T follicular helper cell (primary cell): ENCODE measurements around the gene YWHAH.

Source experiments
- DNase-seq: peaks from one replicate; pipeline ENCODE4 v3.0.0-alpha.2; 2020; ENCODE audit warnings: low read depth
- total RNA-seq, 2 experiments: gene quantifications; one replicate each; lab custom pipeline; 2026; lab: John Stamatoyannopoulos, UW

The YWHAH gene
- total RNA-seq, result 31.5 to 58.3 reads per million in 2 experiments

- DNase-seq, result peak; percentile 79
Measured at GRCh38 chr22:31943978-31944699, at the start of gene YWHAH. Gene YWHAH (plus strand): TSS chr22:31944535. CDS start chr22:31944734, 199 bp downstream.

- DNase-seq, result no peak
Measured at GRCh38 chr22:31895411-31896123, 48.8 kb upstream of the YWHAH start.

DNA sequence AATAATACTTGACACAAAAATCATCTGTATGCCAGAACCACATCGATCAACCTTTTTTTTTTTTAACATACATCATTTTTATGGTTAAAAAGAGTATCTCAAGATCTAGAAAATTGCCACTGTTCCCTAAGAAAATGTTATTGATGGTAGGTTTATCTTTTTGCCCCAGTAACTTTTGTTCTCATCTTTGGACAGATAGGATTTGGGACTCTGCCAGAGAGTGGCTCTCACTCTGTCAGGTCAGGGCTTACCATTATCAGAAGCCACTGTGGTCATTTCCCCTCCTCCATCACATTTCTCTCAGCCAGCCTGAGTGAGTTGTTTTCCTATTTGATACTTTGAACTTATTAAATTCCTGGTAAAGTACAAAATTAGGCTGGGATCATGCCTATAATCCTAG, 47.9 kb upstream of the YWHAH start:
- DNase-seq, result no peak

GRCh38 chr22:31897842-31898805, 46.2 kb upstream of the YWHAH start:
- DNase-seq, result no peak

DNA sequence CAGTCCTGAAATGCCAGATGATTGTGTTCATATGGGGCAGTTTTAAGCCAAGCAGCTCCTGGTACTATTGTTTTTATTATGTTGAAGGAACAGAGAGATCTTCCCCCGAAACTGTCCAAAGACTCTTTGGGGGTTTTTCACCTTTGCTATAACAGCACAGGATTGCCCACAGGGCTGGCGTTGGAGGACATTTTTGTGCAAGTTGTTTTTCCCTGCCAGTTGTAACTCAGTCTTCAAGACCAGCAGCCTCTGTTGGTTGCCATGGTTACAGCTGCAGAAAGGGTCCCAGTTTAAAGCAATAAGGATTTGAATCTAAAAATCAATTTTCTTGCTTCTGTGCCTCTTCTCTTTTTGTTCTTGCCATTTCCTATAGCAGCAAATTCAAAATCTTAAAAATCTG, 45.4 kb upstream of the YWHAH start:
- DNase-seq, result no peak

DNA sequence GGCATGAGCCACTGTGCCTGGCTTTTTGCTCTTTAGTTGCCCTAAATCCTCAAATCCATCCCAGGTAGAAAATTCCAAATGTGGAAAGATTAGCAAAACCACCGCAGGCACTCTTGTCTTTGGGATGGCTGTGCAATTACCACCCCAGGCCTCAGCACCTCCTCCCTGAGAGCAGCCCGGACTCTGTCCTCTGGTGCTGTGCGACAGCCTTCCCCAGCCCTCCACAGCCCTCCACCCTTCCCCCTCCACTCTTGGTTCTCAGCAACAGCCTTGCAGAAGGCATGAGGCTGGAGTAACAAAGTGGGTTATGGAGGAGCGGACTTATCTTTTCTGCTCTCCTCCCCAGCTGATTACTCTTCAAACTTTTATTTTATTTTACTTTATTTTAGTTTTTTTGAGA, 44.7 kb upstream of the YWHAH start:
- DNase-seq, result no peak

GRCh38 chr22:31901388-31902137, 42.8 kb upstream of the YWHAH start:
- DNase-seq, result no peak

- DNase-seq, result no peak
Measured at GRCh38 chr22:31904651-31905050, 39.7 kb upstream of the YWHAH start.

DNA sequence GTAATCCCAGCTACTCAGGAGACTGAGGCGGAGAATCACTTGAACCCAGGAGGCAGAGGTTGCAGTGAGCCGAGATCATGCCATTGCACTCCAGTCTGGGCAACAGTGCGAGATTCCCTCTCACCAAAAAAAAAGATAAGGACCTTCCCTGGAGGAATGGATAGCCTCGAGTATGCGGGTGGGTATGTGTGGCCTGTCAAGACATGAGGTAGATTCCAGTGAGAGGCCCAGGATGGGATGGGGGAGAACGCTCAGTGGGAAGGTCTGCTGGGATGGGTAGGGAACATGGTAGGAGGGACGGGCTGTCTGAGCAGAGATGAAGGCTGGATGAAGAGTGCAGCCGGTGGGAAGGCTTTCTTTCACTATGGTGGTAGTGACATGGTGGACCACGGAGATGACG, 39.0 kb upstream of the YWHAH start:
- DNase-seq, result no peak

DNA sequence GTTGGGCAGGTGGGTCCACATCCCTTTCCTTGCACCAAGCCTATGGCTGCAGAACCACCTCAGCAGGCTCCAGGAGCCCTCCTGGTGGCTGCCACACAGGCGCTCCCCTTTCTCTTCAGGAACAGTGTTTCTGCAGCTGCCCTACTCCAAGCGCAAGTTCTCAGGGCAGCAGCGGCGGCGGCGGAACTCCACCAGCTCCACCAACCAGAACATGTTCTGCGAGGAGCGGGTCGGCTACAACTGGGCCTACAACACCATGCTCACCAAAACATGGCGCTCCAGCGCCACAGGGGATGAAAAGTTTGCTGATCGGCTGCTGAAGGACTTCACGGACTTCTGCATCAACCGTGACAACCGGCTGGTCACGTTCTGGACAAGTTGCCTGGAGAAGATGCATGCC, 38.2 kb upstream of the YWHAH start:
- no peak for DNase-seq

DNA sequence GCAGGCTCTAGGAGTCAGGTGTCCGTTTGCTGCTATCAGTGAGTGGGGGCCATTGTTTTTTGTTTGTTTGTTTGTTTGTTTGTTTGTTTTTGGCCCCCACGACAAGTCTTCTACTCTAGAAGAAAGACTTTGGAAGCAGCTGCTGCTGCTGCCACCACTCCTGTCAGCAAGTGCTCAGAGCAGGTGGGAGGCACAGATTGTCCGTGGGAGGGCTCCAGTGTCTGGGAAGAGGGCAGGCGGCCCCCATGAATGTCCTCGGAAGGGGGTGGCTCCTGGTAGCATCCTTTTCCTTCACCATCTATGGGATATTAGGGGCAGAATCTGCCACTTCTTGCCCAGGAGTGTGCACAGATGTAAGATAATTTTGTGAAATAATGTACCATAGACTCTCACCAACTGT, 37.8 kb upstream of the YWHAH start:
- no peak for DNase-seq

- no peak for DNase-seq
Measured at GRCh38 chr22:31909977-31910376, 34.4 kb upstream of the YWHAH start.

DNA sequence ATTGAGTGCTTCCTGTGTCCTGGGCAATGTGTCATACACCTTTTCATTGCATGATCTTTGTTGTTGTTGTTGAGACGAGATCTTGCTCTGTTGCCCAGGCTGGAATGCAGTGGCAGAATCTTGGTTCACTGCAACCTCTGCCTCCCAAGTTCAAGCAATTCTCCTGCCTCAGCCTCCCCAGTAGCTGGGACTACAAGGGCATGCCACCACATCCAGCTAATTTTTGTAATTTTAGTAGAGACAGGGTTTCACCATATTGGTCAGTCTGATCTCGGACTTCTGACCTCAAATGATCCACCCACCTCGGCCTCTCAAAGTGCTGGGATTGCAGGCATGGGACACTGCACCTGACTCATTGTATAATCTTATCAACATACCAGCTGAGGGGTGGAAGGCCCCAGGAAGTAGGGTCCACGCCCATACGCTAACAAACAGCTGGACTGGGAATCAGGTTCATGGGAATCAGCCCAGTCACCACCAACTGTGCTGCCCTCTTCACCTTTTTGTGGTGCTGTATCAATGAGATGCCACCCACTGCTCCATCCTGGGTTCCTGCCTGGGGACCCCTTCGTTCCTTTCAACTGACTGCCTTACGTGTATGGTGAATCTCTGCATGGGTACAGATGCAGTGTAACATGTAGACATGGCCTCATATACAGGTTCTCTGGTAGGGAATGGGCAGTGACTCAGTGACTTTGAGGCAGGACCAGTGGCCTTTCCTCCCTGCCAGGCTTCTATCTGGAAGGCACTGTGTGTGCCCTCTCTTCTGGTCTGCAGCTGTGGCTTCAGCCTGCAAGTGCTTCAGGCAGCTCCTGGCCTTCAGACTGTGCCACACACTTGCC, 32.5 kb upstream of the YWHAH start:
- no peak for DNase-seq

GRCh38 chr22:31912407-31912743, 32.0 kb upstream of the YWHAH start:
- DNase-seq, result no peak

DNA sequence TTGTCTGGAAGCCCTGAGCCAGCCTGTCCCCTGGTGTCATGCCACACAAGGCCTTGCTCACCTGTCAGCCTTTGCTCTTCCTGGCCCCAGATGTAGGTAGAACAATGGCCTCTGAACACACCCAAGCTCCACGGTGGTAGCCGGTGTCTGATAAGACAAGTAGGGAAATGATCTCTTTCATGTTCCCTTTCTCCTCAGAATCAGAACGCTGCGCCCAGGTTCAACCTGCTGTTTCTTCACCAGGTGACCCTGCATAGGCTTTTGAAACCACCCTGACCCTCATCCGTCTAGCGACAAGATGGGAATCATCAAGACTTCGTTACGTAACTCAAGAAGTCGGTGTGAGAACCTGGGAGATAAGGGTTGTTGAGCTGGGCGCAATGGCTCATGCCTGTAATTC, 28.7 kb upstream of the YWHAH start:
- no peak for DNase-seq

GRCh38 chr22:31917227-31917921, 27.0 kb upstream of the YWHAH start:
- no peak for DNase-seq

GRCh38 chr22:31919730-31920129, 24.6 kb upstream of the YWHAH start:
- DNase-seq, result no peak

DNA sequence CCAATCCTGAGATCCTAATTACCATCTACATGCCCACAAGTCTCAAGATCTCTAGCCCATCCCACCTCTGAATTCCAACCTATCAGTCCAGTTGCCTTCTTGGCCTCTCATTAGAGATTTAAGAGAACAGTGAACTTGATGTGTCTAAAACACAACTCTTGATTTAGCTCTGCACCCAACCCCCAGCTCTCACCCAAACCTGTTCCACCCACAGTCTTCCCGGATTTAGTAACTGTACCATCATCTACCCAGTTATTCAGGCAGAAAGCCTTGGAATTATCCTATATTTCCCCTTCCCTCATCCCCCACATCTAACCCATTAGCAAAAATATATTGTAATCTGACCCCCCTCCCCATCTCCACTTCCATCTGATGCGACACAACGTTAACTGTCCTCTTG, 24.0 kb upstream of the YWHAH start:
- no peak for DNase-seq

- no peak for DNase-seq
Measured at GRCh38 chr22:31921106-31921505, 23.2 kb upstream of the YWHAH start.

DNA sequence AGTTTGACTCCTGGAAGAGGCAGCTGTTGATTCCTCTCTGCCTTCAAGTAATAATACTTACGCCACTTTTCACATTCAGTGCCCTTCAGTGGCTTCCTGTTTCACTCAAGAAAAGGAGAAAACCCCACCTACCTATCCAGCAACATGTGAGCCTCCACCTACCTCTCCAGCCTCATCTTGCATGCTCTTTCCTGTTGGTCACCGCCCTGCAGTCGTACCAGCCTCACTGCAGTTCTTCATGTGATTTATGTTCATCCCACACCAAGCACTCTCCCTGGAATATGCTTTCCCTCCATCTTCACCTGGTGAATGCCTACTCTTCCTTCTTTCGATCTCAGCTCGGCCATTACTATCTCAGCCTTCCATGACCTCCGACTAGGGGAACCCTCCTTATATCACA, 21.8 kb upstream of the YWHAH start:
- no peak for DNase-seq
